GM12865 (cell line): ENCODE data around the gene IVNS1ABP.
A peak's percentile ranks its signal among the peaks of the same experiment; 100 is the strongest.

Experiments used
- DNase-seq: peaks from one replicate; pipeline ENCODE4 v3.0.0; 2010; ENCODE audit warnings: low read depth
- H3K4me3 ChIP-seq: 2 replicates; pipeline ENCODE4 v1.5.1; 2011; ENCODE audit warnings: mild to moderate bottlenecking, low read depth, low read length, control low read depth
- CTCF ChIP-seq: IDR thresholded peaks from 2 replicates; pipeline ENCODE4 v1.5.1; 2011; ENCODE audit warnings: low read length, control low read depth, low read depth, inconsistent platforms; ENCODE audit not compliant: insufficient read depth; ENCODE audit errors: missing control alignments

Gene IVNS1ABP

GRCh38 chr1:185345913-185346720 is 29.1 kb upstream of the IVNS1ABP start:
- H3K4me3 ChIP-seq = no peak overlapping the region
- no peak for DNase-seq
- no peak for TF ChIP-seq CTCF

GRCh38 chr1:185343306-185343705 is 26.3 kb upstream of the IVNS1ABP start:
- H3K4me3 ChIP-seq = no peak overlapping the region
- no peak for TF ChIP-seq CTCF
- DNase-seq = no peak

GRCh38 chr1:185342672-185343259 is 25.7 kb upstream of the IVNS1ABP start:
- no peak overlapping the region for H3K4me3 ChIP-seq
- TF ChIP-seq CTCF = no peak
- no peak for DNase-seq

DNA sequence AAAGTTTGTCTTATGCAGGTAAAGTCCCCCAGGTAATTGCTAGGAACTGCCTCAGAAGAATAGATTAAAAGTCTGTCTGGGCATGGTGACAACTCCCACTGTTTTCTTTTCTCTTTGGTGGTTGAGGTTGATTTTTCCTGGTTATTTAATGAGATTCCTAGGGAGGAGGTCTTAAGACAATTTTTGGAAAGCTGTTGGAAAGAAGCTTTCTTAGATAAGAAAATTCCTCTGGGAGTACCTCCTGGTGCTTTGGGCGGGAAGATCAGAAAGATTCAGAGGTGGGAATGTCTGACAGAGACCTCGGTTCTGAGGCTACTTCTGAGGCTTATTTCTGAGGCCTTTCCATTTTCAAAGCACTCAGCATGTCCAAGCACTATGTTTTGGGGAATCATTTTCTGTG is 25.0 kb upstream of the IVNS1ABP start:
- DNase-seq = no peak
- no peak for TF ChIP-seq CTCF
- H3K4me3 ChIP-seq = no peak overlapping the region

DNA sequence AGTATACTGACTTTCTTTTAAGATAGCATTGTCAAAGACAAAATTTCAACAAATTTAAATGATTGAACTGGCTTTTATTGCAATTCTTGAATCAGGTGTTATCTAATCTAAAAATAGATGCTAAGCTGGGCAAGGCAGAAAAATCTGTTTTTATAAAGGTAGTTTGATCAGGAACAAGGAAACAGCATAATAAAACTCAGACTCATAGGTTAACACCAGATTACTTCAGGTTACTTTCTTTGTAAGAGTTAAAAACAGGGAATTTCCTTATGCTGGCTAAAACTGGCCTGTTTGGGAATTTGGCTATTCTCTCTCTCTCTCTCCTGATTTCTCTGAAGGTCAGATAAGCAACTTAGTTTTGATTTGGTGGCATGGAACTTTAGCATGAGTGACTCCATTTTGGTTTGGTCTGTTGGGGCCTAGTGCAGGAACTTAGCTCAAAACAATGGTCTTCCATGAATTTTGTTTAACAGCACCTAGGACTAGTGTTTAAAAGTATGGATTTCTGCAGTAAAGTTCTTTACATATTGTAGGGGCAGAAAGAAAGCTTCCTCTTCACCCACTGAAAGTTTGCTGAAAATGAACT is 24.2 kb upstream of the IVNS1ABP start:
- TF ChIP-seq CTCF = no peak
- H3K4me3 ChIP-seq = no peak overlapping the region
- DNase-seq = no peak

DNA sequence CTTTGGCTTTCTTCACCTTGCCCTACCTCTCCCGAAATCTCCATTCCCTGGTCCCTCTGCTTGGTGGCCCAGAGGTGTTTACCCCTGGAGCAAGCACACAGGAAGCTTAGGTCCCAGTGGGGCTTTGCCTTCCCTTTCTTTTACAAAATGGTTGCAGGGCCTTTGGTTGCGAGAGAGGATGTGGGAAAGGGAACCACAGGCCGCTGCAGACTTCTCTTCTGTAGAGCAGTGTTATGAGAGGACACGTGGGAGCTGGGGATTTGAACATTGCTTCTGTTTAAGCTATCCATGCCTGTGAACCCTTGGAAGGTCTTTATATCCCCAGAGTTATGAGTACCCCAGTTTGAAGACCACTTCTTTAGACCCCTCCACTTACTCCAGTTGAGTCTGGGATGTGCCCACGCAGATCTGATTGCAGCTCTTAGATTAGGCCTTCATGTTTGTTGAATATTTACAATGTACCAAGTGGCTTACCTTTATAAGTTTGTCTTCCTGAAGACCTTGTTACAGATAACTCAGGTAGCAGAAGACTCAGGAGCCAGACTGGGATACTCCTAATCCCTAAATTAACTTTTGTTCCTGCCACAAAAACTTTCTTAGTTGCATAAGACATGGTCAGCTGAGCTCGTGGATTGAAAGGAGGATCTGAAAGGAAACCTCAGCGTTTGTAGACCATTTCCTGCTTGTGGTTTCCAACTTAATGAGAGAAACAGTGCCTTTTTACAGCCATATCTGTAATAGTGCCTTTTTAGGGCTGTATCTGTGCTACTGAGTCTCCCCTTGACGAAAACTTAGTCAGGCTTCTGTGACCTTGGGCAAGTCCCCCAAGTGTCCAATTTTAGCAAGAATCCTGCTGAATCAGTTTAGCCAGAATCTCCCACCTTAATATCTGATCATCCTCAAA is 21.9 kb upstream of the IVNS1ABP start:
- no peak for TF ChIP-seq CTCF
- H3K4me3 ChIP-seq = no peak overlapping the region
- DNase-seq = peak; percentile 86
